ENCODE measurements around the gene LRP8.

GRCh38 chr1:53306168-53306567 lies 21.7 kb downstream of the LRP8 start:
- no peak for TF ChIP-seq CTCF (IDR thresholded peaks at IDR 0.05; ENCODE audit: poor library complexity)
- TF ChIP-seq EZH2phosphoT487 (IDR thresholded peaks at IDR 0.05; ENCODE audit: low read depth, severe bottlenecking, unreplicated experiment) = no peak
- no peak for TF ChIP-seq EZH2 (IDR thresholded peaks at IDR 0.05; ENCODE audit: borderline replicate concordance)

Data from hepatocyte (in vitro differentiated cells).